ENCODE data around the gene NAALADL2.

GRCh38 chr3:175279457-175279856 lies 420.3 kb downstream of the NAALADL2 start:
- no peak for TF ChIP-seq EZH2 (IDR thresholded peaks at IDR 0.05)
- TF ChIP-seq POLR2AphosphoS5 (IDR thresholded peaks at IDR 0.05; ENCODE audit: borderline replicate concordance, low read depth, low read length), result no peak; the same call in 1 of the 2 replicates
- TF ChIP-seq FOXP2 (optimal IDR thresholded peaks at IDR 0.05; ENCODE audit: control extremely low read depth, extremely low read length, insufficient read depth), result no peak
